PC-9 (cell line): Measurements from ENCODE around the gene LARGE1.

Experiments
- CTCF ChIP-seq: fragments of 200-600 bp; sonication (generic); conservative IDR thresholded peaks from 2 replicates; pipeline ENCODE4 v1.6.1; 2017; ENCODE audit warnings: mixed run types, antibody characterized with exemption, mild to moderate bottlenecking, moderate library complexity
- EZH2 ChIP-seq: fragments of 200-600 bp; sonication (generic); IDR thresholded peaks from 2 replicates; pipeline ENCODE4 v1.8.0; 2017; ENCODE audit warnings: antibody characterized with exemption, low read depth

- no peak for TF ChIP-seq CTCF
- no peak for TF ChIP-seq EZH2
Observed at GRCh38 chr22:33838644-33839043, 81.6 kb downstream of the LARGE1 start.
